HepG2 (cell line): Measurements from ENCODE around the gene ASPRV1. TPM values are rescaled to one million over a fixed set of nuclear protein-coding genes. Genes with fewer than 3 reads are reported as not detected.

Source experiments
- ARID4A ChIP-seq: sonication (generic); formaldehyde crosslinking; IDR thresholded peaks from 2 replicates; pipeline ENCODE4 v1.5.0; 2020; ENCODE audit warnings: mild to moderate bottlenecking, missing genetic modification reagents, borderline replicate concordance
- ATM ChIP-seq: fragments of 450-650 bp; IDR thresholded peaks from 2 replicates; pipeline ENCODE4 v1.7.1; 2017; ENCODE audit warnings: mild to moderate bottlenecking, borderline replicate concordance
- CEBPB ChIP-seq: IDR thresholded peaks from 2 replicates; pipeline ENCODE4 v1.6.1; 2011; ENCODE audit warnings: low read depth, low read length, improper control_type of control experiment, borderline replicate concordance
- FOSL2 ChIP-seq: sonication (generic); formaldehyde crosslinking; IDR thresholded peaks from 2 replicates; pipeline ENCODE4 v1.4.0; 2020; ENCODE audit warnings: missing genetic modification reagents
- NCOA1 ChIP-seq: sonication (generic); formaldehyde crosslinking; IDR thresholded peaks from 2 replicates; pipeline ENCODE4 v1.9.0; 2021; ENCODE audit warnings: missing genetic modification reagents
- SPEN ChIP-seq: sonication (generic); formaldehyde crosslinking; IDR thresholded peaks from 2 replicates; pipeline ENCODE4 v1.5.1; 2020; ENCODE audit warnings: low read depth, mild to moderate bottlenecking, missing genetic modification reagents
- TCF7 ChIP-seq: sonication (generic); IDR thresholded peaks from 2 replicates; pipeline ENCODE4 v1.6.1; 2016; ENCODE audit warnings: antibody characterized with exemption, low read depth
- ZBTB42 ChIP-seq: sonication (generic); formaldehyde crosslinking; IDR thresholded peaks from 2 replicates; pipeline ENCODE4 v1.5.0; 2020; ENCODE audit warnings: mild to moderate bottlenecking, missing genetic modification reagents
- ZNF296 ChIP-seq: sonication (generic); formaldehyde crosslinking; conservative IDR thresholded peaks from 2 replicates; pipeline ENCODE4 v1.5.0; 2020; ENCODE audit warnings: mild to moderate bottlenecking, missing genetic modification reagents
- ZNF354B ChIP-seq: sonication (generic); formaldehyde crosslinking; IDR thresholded peaks from 2 replicates; pipeline ENCODE4 v1.8.0; 2022; ENCODE audit warnings: mild to moderate bottlenecking, missing genetic modification reagents
- ZNF614 ChIP-seq: IDR thresholded peaks from 2 replicates; pipeline ENCODE4 v1.6.1; 2018; ENCODE audit warnings: missing biosample characterization, missing genetic modification reagents, inconsistent platforms, borderline replicate concordance
- ZNF792 ChIP-seq: IDR thresholded peaks from 2 replicates; pipeline ENCODE4 v1.6.1; 2016
- polyA plus RNA-seq, 8 experiments: library from polyadenylated mRNA; depleted of rRNA in 3 of 8; stranded (reverse) in 7 of 8; unstranded in 1 of 8; fragments of >200 nt; fragmentation: Illumina TruSeq in 4 of 8; extraction: Trizol in 4 of 8; gene quantifications; 2 replicates each; pipeline versions ENCODE4 v1.2.1 to v1.2.3, GENCODE V29; 2011 to 2016; ENCODE audit warnings: low read depth in 4 of 8, missing spikeins in 1 of 8, mixed read lengths in 1 of 8; ENCODE audit not compliant: insufficient read depth in 1 of 8
- total RNA-seq, 5 experiments: library from RNA; depleted of rRNA; stranded (reverse); fragments of >200 nt; fragmentation: Illumina TruSeq; extraction: Trizol; gene quantifications; 2 replicates each; pipeline ENCODE4 v1.2.3, GENCODE V29; 2016; ENCODE audit warnings: low read depth in 1 of 5
- TF ChIP-seq, protein P1 (sequence below): sonication (generic); formaldehyde crosslinking; IDR thresholded peaks from 2 replicates; pipeline ENCODE4 v1.4.0; 2020; ENCODE audit warnings: missing genetic modification reagents, borderline replicate concordance
- TF ChIP-seq, protein P2 (sequence below): sonication (generic); formaldehyde crosslinking; IDR thresholded peaks from 2 replicates; pipeline ENCODE4 v1.4.0; 2020; ENCODE audit warnings: missing genetic modification reagents, mild to moderate bottlenecking, borderline replicate concordance
- TF ChIP-seq, protein P3 (sequence below): sonication (generic); formaldehyde crosslinking; IDR thresholded peaks from 2 replicates; pipeline ENCODE4 v1.8.1; 2022; ENCODE audit warnings: low read depth, mild to moderate bottlenecking, missing genetic modification reagents

The ASPRV1 gene
- total and polyA plus RNA-seq, 2 of the 13 experiments (the other 11 are each of a cell fraction or from before 2014, with no cell fraction given): 0.40 to 0.48 TPM

- TF ChIP-seq ARID4A (peak; percentile 90), NCOA1 (CRISPR knock-in tag) (peak; percentile 87; the same call in 1 of the 2 replicates), ZBTB42 (CRISPR knock-in tag) (no peak; the same call in 1 of the 2 replicates), ZNF296 (CRISPR knock-in tag) (no peak; the same call in 1 of the 2 replicates), ZNF354B (CRISPR knock-in tag) (0 out of 2 replicates have a peak, but pooled peaks have one; percentile 11), CEBPB (peak; percentile 88), ZNF792 (peak; percentile 82; the same call in 1 of the 2 replicates), SPEN (CRISPR knock-in tag) (peak; percentile 89), ZNF614 (peak; percentile 97), ATM (no peak), TCF7 (no peak), FOSL2 (CRISPR knock-in tag) (peak; percentile 89)
- TF ChIP-seq, protein P1, sequence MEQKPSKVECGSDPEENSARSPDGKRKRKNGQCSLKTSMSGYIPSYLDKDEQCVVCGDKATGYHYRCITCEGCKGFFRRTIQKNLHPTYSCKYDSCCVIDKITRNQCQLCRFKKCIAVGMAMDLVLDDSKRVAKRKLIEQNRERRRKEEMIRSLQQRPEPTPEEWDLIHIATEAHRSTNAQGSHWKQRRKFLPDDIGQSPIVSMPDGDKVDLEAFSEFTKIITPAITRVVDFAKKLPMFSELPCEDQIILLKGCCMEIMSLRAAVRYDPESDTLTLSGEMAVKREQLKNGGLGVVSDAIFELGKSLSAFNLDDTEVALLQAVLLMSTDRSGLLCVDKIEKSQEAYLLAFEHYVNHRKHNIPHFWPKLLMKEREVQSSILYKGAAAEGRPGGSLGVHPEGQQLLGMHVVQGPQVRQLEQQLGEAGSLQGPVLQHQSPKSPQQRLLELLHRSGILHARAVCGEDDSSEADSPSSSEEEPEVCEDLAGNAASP: peak; percentile 78
- TF ChIP-seq, protein P2, sequence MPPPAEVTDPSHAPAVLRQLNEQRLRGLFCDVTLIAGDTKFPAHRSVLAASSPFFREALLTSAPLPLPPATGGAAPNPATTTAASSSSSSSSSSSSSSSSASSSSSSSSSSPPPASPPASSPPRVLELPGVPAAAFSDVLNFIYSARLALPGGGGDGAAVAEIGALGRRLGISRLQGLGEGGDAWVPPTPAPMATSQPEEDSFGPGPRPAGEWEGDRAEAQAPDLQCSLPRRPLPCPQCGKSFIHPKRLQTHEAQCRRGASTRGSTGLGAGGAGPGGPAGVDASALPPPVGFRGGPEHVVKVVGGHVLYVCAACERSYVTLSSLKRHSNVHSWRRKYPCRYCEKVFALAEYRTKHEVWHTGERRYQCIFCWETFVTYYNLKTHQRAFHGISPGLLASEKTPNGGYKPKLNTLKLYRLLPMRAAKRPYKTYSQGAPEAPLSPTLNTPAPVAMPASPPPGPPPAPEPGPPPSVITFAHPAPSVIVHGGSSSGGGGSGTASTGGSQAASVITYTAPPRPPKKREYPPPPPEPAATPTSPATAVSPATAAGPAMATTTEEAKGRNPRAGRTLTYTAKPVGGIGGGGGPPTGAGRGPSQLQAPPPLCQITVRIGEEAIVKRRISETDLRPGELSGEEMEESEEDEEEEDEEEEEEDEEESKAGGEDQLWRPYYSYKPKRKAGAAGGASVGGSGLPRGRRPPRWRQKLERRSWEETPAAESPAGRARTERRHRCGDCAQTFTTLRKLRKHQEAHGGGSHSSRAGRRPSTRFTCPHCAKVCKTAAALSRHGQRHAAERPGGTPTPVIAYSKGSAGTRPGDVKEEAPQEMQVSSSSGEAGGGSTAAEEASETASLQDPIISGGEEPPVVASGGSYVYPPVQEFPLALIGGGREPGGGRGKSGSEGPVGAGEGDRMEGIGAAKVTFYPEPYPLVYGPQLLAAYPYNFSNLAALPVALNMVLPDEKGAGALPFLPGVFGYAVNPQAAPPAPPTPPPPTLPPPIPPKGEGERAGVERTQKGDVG (CRISPR knock-in tag): peak; percentile 84; the same call in 1 of the 2 replicates
- TF ChIP-seq, protein P3, sequence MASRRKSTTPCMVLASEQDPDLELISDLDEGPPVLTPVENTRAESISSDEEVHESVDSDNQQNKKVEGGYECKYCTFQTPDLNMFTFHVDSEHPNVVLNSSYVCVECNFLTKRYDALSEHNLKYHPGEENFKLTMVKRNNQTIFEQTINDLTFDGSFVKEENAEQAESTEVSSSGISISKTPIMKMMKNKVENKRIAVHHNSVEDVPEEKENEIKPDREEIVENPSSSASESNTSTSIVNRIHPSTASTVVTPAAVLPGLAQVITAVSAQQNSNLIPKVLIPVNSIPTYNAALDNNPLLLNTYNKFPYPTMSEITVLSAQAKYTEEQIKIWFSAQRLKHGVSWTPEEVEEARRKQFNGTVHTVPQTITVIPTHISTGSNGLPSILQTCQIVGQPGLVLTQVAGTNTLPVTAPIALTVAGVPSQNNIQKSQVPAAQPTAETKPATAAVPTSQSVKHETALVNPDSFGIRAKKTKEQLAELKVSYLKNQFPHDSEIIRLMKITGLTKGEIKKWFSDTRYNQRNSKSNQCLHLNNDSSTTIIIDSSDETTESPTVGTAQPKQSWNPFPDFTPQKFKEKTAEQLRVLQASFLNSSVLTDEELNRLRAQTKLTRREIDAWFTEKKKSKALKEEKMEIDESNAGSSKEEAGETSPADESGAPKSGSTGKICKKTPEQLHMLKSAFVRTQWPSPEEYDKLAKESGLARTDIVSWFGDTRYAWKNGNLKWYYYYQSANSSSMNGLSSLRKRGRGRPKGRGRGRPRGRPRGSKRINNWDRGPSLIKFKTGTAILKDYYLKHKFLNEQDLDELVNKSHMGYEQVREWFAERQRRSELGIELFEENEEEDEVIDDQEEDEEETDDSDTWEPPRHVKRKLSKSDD (CRISPR knock-in tag): peak; percentile 77
Observed at GRCh38 chr2:69914164-69914949, 47.1 kb downstream of the ASPRV1 start (continued).
